Right lobe of liver (tissue), 4 donors: Measurements from ENCODE around the gene TMED8.

Experiments used
- CTCF ChIP-seq, 4 donors: fragments of 200-600 bp in 3 of 4; fragments of 450-650 bp in 1 of 4; IDR thresholded peaks; one replicate each; pipeline versions ENCODE4 v1.5.1 to v1.8.0; 2016 to 2022; ENCODE audit warnings: antibody characterized with exemption in 4 of 4, mild to moderate bottlenecking in 2 of 4
- POLR2A ChIP-seq: fragments of 450-650 bp; IDR thresholded peaks from one replicate; pipeline ENCODE4 v1.6.1; 2017; ENCODE audit warnings: antibody characterized with exemption, mild to moderate bottlenecking
- donor health status: DM: no; HTN: no; CAD: no.
- donor health status: DM: no; HTN: no; CAD: no.
- donor health status: DM: no; HTN: yes; CAD: no.

- TF ChIP-seq CTCF (IDR thresholded peaks at IDR 0.05) (no peak), POLR2A (no peak)
These were observed 80.7 kb downstream of the TMED8 start for GRCh38 chr14:77296155-77296554.
